ENCODE results near the gene GINS2.

The GINS2 gene

GRCh38 chr16:85688586-85689284, at the start of gene GINS2:
TSS of gene GINS2 (minus strand) at chr16:85688954. CDS start at chr16:85688898, 56 bp downstream.
- DNase-seq (ENCODE audit: low read depth) = peak; percentile 90
- peak within 1 kb of the TSS; percentile 74 for H3K4me3 ChIP-seq (ENCODE audit: low read length)
- no peak for TF ChIP-seq CTCF (conservative IDR thresholded peaks at IDR 0.05; ENCODE audit: low read length)

- no peak for DNase-seq (ENCODE audit: low read depth)
- TF ChIP-seq CTCF (conservative IDR thresholded peaks at IDR 0.05; ENCODE audit: low read length) = no peak
- no peak overlapping the region for H3K4me3 ChIP-seq (ENCODE audit: low read length)
These were observed 48.2 kb upstream of the GINS2 start for GRCh38 chr16:85736921-85737320.

GRCh38 chr16:85735946-85736345, 47.2 kb upstream of the GINS2 start:
- no peak for TF ChIP-seq CTCF (conservative IDR thresholded peaks at IDR 0.05; ENCODE audit: low read length)
- no peak overlapping the region for H3K4me3 ChIP-seq (ENCODE audit: low read length)
- no peak for DNase-seq (ENCODE audit: low read depth)

- H3K4me3 ChIP-seq (ENCODE audit: low read length) = no peak overlapping the region
- DNase-seq (ENCODE audit: low read depth) = no peak
- TF ChIP-seq CTCF (conservative IDR thresholded peaks at IDR 0.05; ENCODE audit: low read length) = no peak
These were observed 46.5 kb upstream of the GINS2 start for GRCh38 chr16:85735225-85735635.

GRCh38 chr16:85734311-85735017, 45.7 kb upstream of the GINS2 start:
- H3K4me3 ChIP-seq (ENCODE audit: low read length) = no peak overlapping the region
- DNase-seq (ENCODE audit: low read depth) = no peak
- no peak for TF ChIP-seq CTCF (conservative IDR thresholded peaks at IDR 0.05; ENCODE audit: low read length)

- DNase-seq (ENCODE audit: low read depth) = no peak
- no peak for TF ChIP-seq CTCF (conservative IDR thresholded peaks at IDR 0.05; ENCODE audit: low read length)
These were observed 45.1 kb upstream of the GINS2 start for GRCh38 chr16:85733839-85734170.

More at GRCh38 chr16:85733839-85734170, 45.1 kb upstream of the GINS2 start:
- no peak overlapping the region for H3K4me3 ChIP-seq (ENCODE audit: low read length)
